Calu3 (cell line): Measurements from ENCODE around the gene LPCAT2. TPM values are rescaled to one million over a fixed set of nuclear protein-coding genes. Genes with fewer than 3 reads are reported as not detected.

Source experiments
- BruUV-seq: library from RNA; stranded (reverse); fragments of 400-500 nt; replicated peaks from 2 replicates; lab custom pipeline; 2021; lab: Mats Ljungman, UMichigan
- CTCF ChIA-PET: fragments of 300-600 bp; sonication (Branson Sonifier 250); formaldehyde crosslinking; loops from one replicate; lab custom pipeline; 2022; ENCODE audit warnings: antibody characterized with exemption; lab: Charles Lee
- DNase-seq: peaks from one replicate; pipeline ENCODE4 v3.0.0; 2022
- H3K27ac Mint-ChIP-seq: one replicate; pipeline ENCODE4 v1.8.0; 2022; ENCODE audit warnings: mixed read lengths; ENCODE audit not compliant: unreplicated experiment
- H3K27me3 Mint-ChIP-seq: one replicate; pipeline ENCODE4 v1.8.0; 2022; ENCODE audit warnings: mixed read lengths; ENCODE audit not compliant: unreplicated experiment
- H3K36me3 Mint-ChIP-seq: one replicate; pipeline ENCODE4 v1.8.0; 2022; ENCODE audit warnings: mild to moderate bottlenecking, moderate library complexity, mixed read lengths; ENCODE audit not compliant: insufficient read depth, unreplicated experiment
- H3K4me1 Mint-ChIP-seq: one replicate; pipeline ENCODE4 v1.8.0; 2022; ENCODE audit warnings: mild to moderate bottlenecking, low read depth, mixed read lengths; ENCODE audit not compliant: unreplicated experiment
- H3K4me3 Mint-ChIP-seq: one replicate; pipeline ENCODE4 v1.8.0; 2022; ENCODE audit warnings: mild to moderate bottlenecking, low read depth, moderate library complexity, mixed read lengths; ENCODE audit not compliant: unreplicated experiment
- H3K9me3 Mint-ChIP-seq: one replicate; pipeline ENCODE4 v1.8.0; 2022; ENCODE audit warnings: low read depth, mixed read lengths; ENCODE audit not compliant: unreplicated experiment
- CTCF ChIP-seq: fragments of 200-600 bp; IDR thresholded peaks from one replicate; pipeline ENCODE4 v1.8.0; 2022; ENCODE audit warnings: antibody characterized with exemption; ENCODE audit not compliant: unreplicated experiment
- intact Hi-C: fragments of 100-400 bp; cut with micrococcal nuclease; formaldehyde crosslinking; loops from one replicate; pipeline ENCODE4 v1.10.0; 2022; ENCODE audit not compliant: unreplicated experiment
- total RNA-seq: library from RNA; stranded (reverse); gene quantifications from 2 replicates; pipeline ENCODE4 v1.2.3, GENCODE V29; 2022

Gene LPCAT2
- total RNA-seq, 1 experiment from 2014 or later: 10.0 TPM

- H3K4me3 Mint-ChIP-seq: no peak overlapping the region
- CTCF ChIA-PET: interaction anchor here (0.7 kb wide), 1 partner anchor 357 kb away, joined by 3 read pairs; no protein-coding TSS in a partner anchor
- no peak for TF ChIP-seq CTCF
- H3K9me3 Mint-ChIP-seq: no peaks in the 10 kb centered on the region
- H3K27me3 Mint-ChIP-seq: peaks cover 28% of the 10 kb centered on the region
- H3K27ac Mint-ChIP-seq: no peak overlapping the region
- peaks cover 9% of the 10 kb centered on the region for H3K4me1 Mint-ChIP-seq
- BruUV-seq: no TSS peak
- intact Hi-C loops: loop anchor here (10.0 kb wide), 1 partner anchor 175 kb away; no protein-coding TSS in a partner anchor
- H3K36me3 Mint-ChIP-seq: no peaks in the 10 kb centered on the region
- no peak for DNase-seq
Measured at GRCh38 chr16:55469821-55470532, 38.9 kb upstream of the LPCAT2 start.

GRCh38 chr16:55470533-55471371, 38.1 kb upstream of the LPCAT2 start:
- Mint-ChIP-seq H3K4me1 (peaks cover 9% of the 10 kb centered on the region), H3K27ac (no peak overlapping the region), H3K9me3 (no peaks in the 10 kb centered on the region), H3K4me3 (no peak overlapping the region), H3K27me3 (peaks cover 36% of the 10 kb centered on the region), H3K36me3 (no peaks in the 10 kb centered on the region)
- peak; percentile 11 for DNase-seq
- CTCF ChIA-PET: interaction anchor here (0.8 kb wide), 1 partner anchor 74 kb away, joined by 3 read pairs; no protein-coding TSS in a partner anchor
- BruUV-seq: no TSS peak
- no peak for TF ChIP-seq CTCF
- intact Hi-C loops: no loop called here

- intact Hi-C loops: no loop called here
- CTCF ChIA-PET: interaction anchor here (0.8 to 1.0 kb wide), 2 partner anchors 66 to 73 kb away, joined by 3 read pairs; no protein-coding TSS in a partner anchor
- Mint-ChIP-seq H3K36me3 (no peaks in the 10 kb centered on the region), H3K27me3 (peaks cover 44% of the 10 kb centered on the region), H3K27ac (no peak overlapping the region), H3K4me1 (peaks cover 9% of the 10 kb centered on the region), H3K4me3 (no peak overlapping the region), H3K9me3 (no peaks in the 10 kb centered on the region)
- DNase-seq: no peak
- no peak for TF ChIP-seq CTCF
- BruUV-seq: no TSS peak
Measured at GRCh38 chr16:55471448-55472097, 37.3 kb upstream of the LPCAT2 start.

- CTCF ChIA-PET: no interaction called here
- intact Hi-C loops: no loop called here
Measured at GRCh38 chr16:55473587-55473986, 35.3 kb upstream of the LPCAT2 start.

More at GRCh38 chr16:55473587-55473986, 35.3 kb upstream of the LPCAT2 start:
- peaks cover 9% of the 10 kb centered on the region for H3K4me1 Mint-ChIP-seq
- no peak overlapping the region for H3K4me3 Mint-ChIP-seq
- DNase-seq: no peak
- peaks cover 61% of the 10 kb centered on the region for H3K27me3 Mint-ChIP-seq
- BruUV-seq: no TSS peak
- no peaks in the 10 kb centered on the region for H3K9me3 Mint-ChIP-seq
- no peaks in the 10 kb centered on the region for H3K36me3 Mint-ChIP-seq
- no peak for TF ChIP-seq CTCF
- H3K27ac Mint-ChIP-seq: no peak overlapping the region
